ENCODE results near the gene WSCD2.

GRCh38 chr12:108152170-108152538 lies 23.1 kb downstream of the WSCD2 start:
- no peak for TF ChIP-seq CTCF (conservative IDR thresholded peaks at IDR 0.05; ENCODE audit: low read length)
- no peak for TF ChIP-seq EZH2phosphoT487 (IDR thresholded peaks at IDR 0.05; ENCODE audit: borderline replicate concordance)

Measured in Loucy (cell line).